ENCODE measurements around the gene AP4B1. TPM values are rescaled to one million over a fixed set of nuclear protein-coding genes. Genes with fewer than 3 reads are reported as not detected.

The AP4B1 gene
- total RNA-seq, 1 experiment from 2014 or later, result 11.1 TPM

GRCh38 chr1:113856401-113856790 lies 48.2 kb downstream of the AP4B1 start:
- H3K27ac ChIP-seq (ENCODE audit: low read depth, low read length), result no peak overlapping the region
- H3K79me2 ChIP-seq (ENCODE audit: insufficient read depth, low read length), result no peaks in the 10 kb centered on the region
- intact Hi-C loops (cut with micrococcal nuclease), result no loop called here
- POLR2A ChIA-PET, result no interaction called here
- no peak overlapping the region for H3K9ac ChIP-seq (ENCODE audit: low read length)
- H3K4me1 ChIP-seq (ENCODE audit: control insufficient read depth in 1 of 2, insufficient read depth in 2 of 2, low read length in 2 of 2), result peaks cover 0 to 6% of the 10 kb centered on the region in 2 experiments; a peak in 1 of 4 replicates
- no peak overlapping the region for H3K4me2 ChIP-seq (ENCODE audit: low read length)
- no peaks in the 10 kb centered on the region for H3K27me3 ChIP-seq (ENCODE audit: insufficient read depth, low read length)
- CTCF ChIA-PET, result interaction anchor here (1.1 kb wide), 1 partner anchor 21 kb away, joined by 3 read pairs; no protein-coding TSS in a partner anchor
- BruUV-seq (replicated peaks), result no TSS peak
- no peak for TF ChIP-seq POLR2A (IDR thresholded peaks at IDR 0.05; ENCODE audit: borderline replicate concordance, extremely low read depth, insufficient read depth, insufficient read length)
- TF ChIP-seq SP1 (IDR thresholded peaks at IDR 0.05; ENCODE audit: low read depth), result no peak
- TF ChIP-seq SRF (IDR thresholded peaks at IDR 0.05; ENCODE audit: low read depth), result no peak
- TF ChIP-seq MAX (IDR thresholded peaks at IDR 0.05), result no peak
- TF ChIP-seq ELF1 (IDR thresholded peaks at IDR 0.05; ENCODE audit: borderline replicate concordance, low read depth), result no peak
- no peak for TF ChIP-seq ATF3 (IDR thresholded peaks at IDR 0.05)
- no peak for TF ChIP-seq TCF7L2 (IDR thresholded peaks at IDR 0.05; ENCODE audit: borderline replicate concordance, extremely low read depth, insufficient read depth, insufficient read length)
- TF ChIP-seq REST (IDR thresholded peaks at IDR 0.05; ENCODE audit: low read depth), result no peak
- no peak for TF ChIP-seq YY1 (IDR thresholded peaks at IDR 0.05; ENCODE audit: extremely low read depth, insufficient replicate concordance, low read depth, low read length)
- no peak for TF ChIP-seq ZBTB33 (IDR thresholded peaks at IDR 0.05; ENCODE audit: extremely low read depth, insufficient replicate concordance, low read length)
- no peak for TF ChIP-seq ZNF274 (IDR thresholded peaks at IDR 0.05; ENCODE audit: low read depth, low read length)
- no peak for TF ChIP-seq CTCF (IDR thresholded peaks at IDR 0.05 in 2 of 3, conservative IDR thresholded peaks at IDR 0.05 in 1 of 3; ENCODE audit: borderline replicate concordance in 1 of 3, insufficient read depth in 1 of 3, low read depth in 2 of 3, low read length in 2 of 3)
- TF ChIP-seq RAD21 (IDR thresholded peaks at IDR 0.05; ENCODE audit: low read depth), result no peak
- TF ChIP-seq CBX3 (IDR thresholded peaks at IDR 0.05; ENCODE audit: low read depth), result no peak
- TF ChIP-seq CEBPB (IDR thresholded peaks at IDR 0.05; ENCODE audit: low read depth), result no peak
- TF ChIP-seq EGR1 (IDR thresholded peaks at IDR 0.05; ENCODE audit: low read depth), result no peak
- no peak for TF ChIP-seq EZH2 (IDR thresholded peaks at IDR 0.05)
- TF ChIP-seq SIN3A (IDR thresholded peaks at IDR 0.05; ENCODE audit: low read depth), result no peak
- no peaks in the 10 kb centered on the region for H3K9me2 ChIP-seq (ENCODE audit: insufficient read depth)
- RAD21 ChIA-PET (ENCODE audit: low non-redundant PET in 1 of 2, low total read pairs in 2 of 2, uncharacterized antibody in 2 of 2, unreplicated experiment in 2 of 2), result interaction anchor here in 1 of 2 experiments (0.9 kb wide), 1 partner anchor 48 kb away, joined by 3 read pairs; no protein-coding TSS in a partner anchor
- no peak for ATAC-seq
- H2AFZ ChIP-seq (ENCODE audit: low read depth, low read length, poor library complexity, severe bottlenecking), result no peak overlapping the region
- H3K9me3 ChIP-seq (ENCODE audit: control insufficient read depth in 1 of 2, insufficient read depth in 1 of 2, low read depth in 1 of 2, low read length in 2 of 2), result no peaks in the 10 kb centered on the region
- H3K4me3 ChIP-seq (replicated peaks in 1 of 2; ENCODE audit: low read depth in 1 of 2, low read length in 2 of 2), result no peak overlapping the region
- H3K36me3 ChIP-seq (ENCODE audit: control insufficient read depth in 1 of 2, insufficient read depth in 2 of 2, low read length in 2 of 2), result no peaks in the 10 kb centered on the region
- no peaks in the 10 kb centered on the region for H4K20me1 ChIP-seq (ENCODE audit: insufficient read depth)
- DNase-seq (ENCODE audit: low read depth, low spot score), result no peak
